Stimulated activated CD4-positive, alpha-beta T cell treated with anti-CD3 and anti-CD28 coated beads, Interleukin-2, amount 100 ng/mL, for 4 hours (primary cell): ENCODE measurements around the gene KRTAP10-11.

Experiments used
- DNase-seq: peaks from one replicate; pipeline ENCODE4 v3.0.0-alpha.2; 2020; ENCODE audit warnings: low read depth

KRTAP10-11 gene

DNA sequence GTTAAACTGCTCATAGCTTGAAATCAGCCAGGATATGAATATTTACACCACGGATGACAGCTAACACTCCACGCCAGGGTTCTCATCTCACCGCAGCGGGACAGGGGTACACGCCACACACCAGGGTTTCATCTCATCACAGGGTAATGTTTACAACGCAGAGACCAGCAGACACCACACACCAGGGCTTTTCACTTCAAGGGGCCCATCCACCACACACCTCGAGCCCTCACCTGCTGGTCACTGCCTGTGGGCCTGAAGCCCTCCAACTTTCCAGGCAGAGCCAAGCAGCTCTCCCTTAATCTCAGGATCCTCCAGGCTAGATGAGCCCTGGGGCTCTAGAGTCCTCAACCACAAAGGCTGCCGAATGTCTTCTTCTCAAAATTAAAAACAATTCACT is 49.4 kb downstream of the KRTAP10-11 start:
- DNase-seq, result no peak

DNA sequence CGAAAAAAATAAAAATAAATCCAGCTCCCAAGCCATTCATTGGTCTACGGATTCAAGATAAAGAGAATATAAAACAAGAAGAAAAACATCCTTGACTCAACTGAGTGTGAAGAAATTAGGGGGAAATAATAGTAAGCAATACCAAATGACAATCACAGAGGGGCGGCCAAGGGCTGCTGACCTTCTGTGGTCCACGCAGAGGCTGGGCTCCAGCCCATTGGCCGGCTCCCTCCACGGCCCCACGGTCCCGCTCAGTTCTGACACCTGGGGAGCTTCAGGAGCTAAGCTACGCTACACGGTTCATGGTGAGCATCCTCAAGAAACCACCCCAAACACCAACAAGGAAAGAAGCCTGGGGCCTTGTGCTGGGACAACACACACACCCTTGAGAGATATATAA is 50.4 kb downstream of the KRTAP10-11 start:
- no peak for DNase-seq
